ENCODE data around the gene INSR.

DNA sequence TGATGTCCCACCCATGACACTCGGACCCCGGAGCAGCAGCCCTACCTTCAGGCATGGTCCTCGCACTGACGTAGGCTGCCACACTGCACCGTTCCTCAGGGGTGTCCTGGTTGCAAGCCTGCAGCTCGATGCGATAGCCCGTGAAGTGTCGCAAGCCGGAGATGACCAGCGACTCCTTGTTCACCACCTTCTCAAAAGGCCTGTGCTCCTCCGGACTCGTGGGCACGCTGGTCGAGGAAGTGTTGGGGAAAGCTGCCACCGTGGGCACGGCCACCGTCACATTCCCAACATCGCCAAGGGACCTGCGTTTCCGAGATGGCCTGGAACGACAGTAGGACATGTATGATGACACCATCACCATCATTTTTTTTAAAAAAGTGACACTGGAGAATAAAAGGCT is 151.4 kb downstream of the INSR start:
- TF ChIP-seq TEAD4 (IDR thresholded peaks at IDR 0.05) (no peak), ZBTB7A (IDR thresholded peaks at IDR 0.05; ENCODE audit: low read depth) (no peak), TAF1 (IDR thresholded peaks at IDR 0.05; ENCODE audit: low read depth) (no peak), YY1 (IDR thresholded peaks at IDR 0.05; ENCODE audit: low read depth) (no peak), FOXM1 (IDR thresholded peaks at IDR 0.05; ENCODE audit: borderline replicate concordance, low read depth) (no peak), RAD21 (IDR thresholded peaks at IDR 0.05; ENCODE audit: low read depth) (no peak), EP300 (IDR thresholded peaks at IDR 0.05; ENCODE audit: borderline replicate concordance) (no peak), CREB1 (IDR thresholded peaks at IDR 0.05; ENCODE audit: low read depth) (no peak), EGR1 (IDR thresholded peaks at IDR 0.05) (no peak), CEBPB (IDR thresholded peaks at IDR 0.05) (no peak), TCF12 (IDR thresholded peaks at IDR 0.05; ENCODE audit: low read depth) (no peak)
- TF ChIP-seq, protein P1, sequence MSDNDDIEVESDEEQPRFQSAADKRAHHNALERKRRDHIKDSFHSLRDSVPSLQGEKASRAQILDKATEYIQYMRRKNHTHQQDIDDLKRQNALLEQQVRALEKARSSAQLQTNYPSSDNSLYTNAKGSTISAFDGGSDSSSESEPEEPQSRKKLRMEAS (IDR thresholded peaks at IDR 0.05), result no peak
- TF ChIP-seq, protein P2, sequence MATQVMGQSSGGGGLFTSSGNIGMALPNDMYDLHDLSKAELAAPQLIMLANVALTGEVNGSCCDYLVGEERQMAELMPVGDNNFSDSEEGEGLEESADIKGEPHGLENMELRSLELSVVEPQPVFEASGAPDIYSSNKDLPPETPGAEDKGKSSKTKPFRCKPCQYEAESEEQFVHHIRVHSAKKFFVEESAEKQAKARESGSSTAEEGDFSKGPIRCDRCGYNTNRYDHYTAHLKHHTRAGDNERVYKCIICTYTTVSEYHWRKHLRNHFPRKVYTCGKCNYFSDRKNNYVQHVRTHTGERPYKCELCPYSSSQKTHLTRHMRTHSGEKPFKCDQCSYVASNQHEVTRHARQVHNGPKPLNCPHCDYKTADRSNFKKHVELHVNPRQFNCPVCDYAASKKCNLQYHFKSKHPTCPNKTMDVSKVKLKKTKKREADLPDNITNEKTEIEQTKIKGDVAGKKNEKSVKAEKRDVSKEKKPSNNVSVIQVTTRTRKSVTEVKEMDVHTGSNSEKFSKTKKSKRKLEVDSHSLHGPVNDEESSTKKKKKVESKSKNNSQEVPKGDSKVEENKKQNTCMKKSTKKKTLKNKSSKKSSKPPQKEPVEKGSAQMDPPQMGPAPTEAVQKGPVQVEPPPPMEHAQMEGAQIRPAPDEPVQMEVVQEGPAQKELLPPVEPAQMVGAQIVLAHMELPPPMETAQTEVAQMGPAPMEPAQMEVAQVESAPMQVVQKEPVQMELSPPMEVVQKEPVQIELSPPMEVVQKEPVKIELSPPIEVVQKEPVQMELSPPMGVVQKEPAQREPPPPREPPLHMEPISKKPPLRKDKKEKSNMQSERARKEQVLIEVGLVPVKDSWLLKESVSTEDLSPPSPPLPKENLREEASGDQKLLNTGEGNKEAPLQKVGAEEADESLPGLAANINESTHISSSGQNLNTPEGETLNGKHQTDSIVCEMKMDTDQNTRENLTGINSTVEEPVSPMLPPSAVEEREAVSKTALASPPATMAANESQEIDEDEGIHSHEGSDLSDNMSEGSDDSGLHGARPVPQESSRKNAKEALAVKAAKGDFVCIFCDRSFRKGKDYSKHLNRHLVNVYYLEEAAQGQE (IDR thresholded peaks at IDR 0.05; ENCODE audit: low read depth), result no peak
- TF ChIP-seq, protein P3, sequence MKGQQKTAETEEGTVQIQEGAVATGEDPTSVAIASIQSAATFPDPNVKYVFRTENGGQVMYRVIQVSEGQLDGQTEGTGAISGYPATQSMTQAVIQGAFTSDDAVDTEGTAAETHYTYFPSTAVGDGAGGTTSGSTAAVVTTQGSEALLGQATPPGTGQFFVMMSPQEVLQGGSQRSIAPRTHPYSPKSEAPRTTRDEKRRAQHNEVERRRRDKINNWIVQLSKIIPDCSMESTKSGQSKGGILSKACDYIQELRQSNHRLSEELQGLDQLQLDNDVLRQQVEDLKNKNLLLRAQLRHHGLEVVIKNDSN (IDR thresholded peaks at IDR 0.05), result no peak

Data from Ishikawa (cell line).